NB4 (cell line): ENCODE results near the gene NCK2.

Experiments used
- CTCF ChIP-seq: IDR thresholded peaks from one replicate; pipeline ENCODE4 v1.5.1; 2012; ENCODE audit warnings: low read depth, low read length
- MAX ChIP-seq: IDR thresholded peaks from 2 replicates; pipeline ENCODE4 v1.6.1; 2011; ENCODE audit warnings: low read depth, low read length
- MYC ChIP-seq: IDR thresholded peaks from 2 replicates; pipeline ENCODE4 v1.6.1; 2011; ENCODE audit warnings: low read depth, low read length
- POLR2A ChIP-seq: IDR thresholded peaks from 2 replicates; pipeline ENCODE4 v1.6.1; 2011; ENCODE audit warnings: mild to moderate bottlenecking; ENCODE audit not compliant: insufficient read length; ENCODE audit errors: extremely low read depth

DNA sequence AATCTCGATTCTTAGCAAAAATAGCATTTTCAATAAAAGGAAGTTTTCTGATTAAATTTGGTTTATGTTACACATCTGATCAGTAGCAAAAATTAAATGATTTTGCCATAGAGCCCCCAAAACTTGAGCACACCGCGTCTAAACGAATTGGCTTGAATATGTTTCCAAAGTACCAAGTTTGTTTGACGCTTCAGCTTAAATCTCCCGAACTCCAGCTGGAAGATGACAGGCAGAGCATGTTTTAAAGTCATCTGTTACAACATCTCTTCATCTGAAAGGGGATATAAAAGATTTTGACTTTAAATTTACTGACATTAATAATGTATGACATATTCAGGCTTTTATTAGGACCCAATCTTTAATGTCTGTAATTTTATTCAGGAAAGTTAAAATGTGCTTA, 129.8 kb downstream of the NCK2 start:
- TF ChIP-seq CTCF (no peak), POLR2A (no peak), MYC (no peak), MAX (no peak)
